Transverse colon (tissue), 4 donors: ENCODE data around the gene BRS3.

Experiments
- POLR2A ChIP-seq: fragments of 450-650 bp; IDR thresholded peaks from one replicate; pipeline ENCODE4 v1.6.1; 2016; ENCODE audit warnings: antibody characterized with exemption, mild to moderate bottlenecking, moderate library complexity
- POLR2AphosphoS5 ChIP-seq, 3 donors: sonication (generic); formaldehyde crosslinking; IDR thresholded peaks; one replicate each; pipeline ENCODE4 v1.6.1; 2016; ENCODE audit warnings: antibody characterized with exemption in 3 of 3
- TF ChIP-seq, protein P1 (sequence below), 5 experiments: fragments of 200-600 bp in 3 of 5; fragments of 450-650 bp in 2 of 5; sonication (generic) in 3 of 5; IDR thresholded peaks; 1 replicate in 2 of 5; 2 replicates in 3 of 5; pipeline ENCODE4 v1.5.1; 2016 to 2017; ENCODE audit warnings: antibody characterized with exemption in 5 of 5, inconsistent platforms in 3 of 5, mild to moderate bottlenecking in 2 of 5, moderate library complexity in 1 of 5

DNA sequence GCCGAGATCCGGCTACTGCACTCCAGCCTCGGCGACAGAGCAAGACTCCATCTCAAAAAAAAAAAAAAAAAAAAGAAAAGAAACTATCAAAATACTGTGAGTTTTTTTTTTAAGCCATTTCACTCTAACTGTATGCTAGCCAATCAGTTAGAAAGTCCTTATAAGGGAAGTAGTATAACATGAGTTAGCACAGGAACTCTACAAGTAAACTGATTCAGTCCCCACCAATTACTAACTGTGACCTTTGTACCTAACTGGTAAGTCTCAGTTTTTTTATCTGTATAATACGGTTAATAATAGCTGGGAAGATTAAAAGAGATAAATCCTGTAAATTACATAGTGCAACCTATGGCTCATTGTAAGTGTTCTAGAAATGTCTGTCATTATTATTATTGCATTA, 35.1 kb upstream of the BRS3 start:
- TF ChIP-seq, protein P1, sequence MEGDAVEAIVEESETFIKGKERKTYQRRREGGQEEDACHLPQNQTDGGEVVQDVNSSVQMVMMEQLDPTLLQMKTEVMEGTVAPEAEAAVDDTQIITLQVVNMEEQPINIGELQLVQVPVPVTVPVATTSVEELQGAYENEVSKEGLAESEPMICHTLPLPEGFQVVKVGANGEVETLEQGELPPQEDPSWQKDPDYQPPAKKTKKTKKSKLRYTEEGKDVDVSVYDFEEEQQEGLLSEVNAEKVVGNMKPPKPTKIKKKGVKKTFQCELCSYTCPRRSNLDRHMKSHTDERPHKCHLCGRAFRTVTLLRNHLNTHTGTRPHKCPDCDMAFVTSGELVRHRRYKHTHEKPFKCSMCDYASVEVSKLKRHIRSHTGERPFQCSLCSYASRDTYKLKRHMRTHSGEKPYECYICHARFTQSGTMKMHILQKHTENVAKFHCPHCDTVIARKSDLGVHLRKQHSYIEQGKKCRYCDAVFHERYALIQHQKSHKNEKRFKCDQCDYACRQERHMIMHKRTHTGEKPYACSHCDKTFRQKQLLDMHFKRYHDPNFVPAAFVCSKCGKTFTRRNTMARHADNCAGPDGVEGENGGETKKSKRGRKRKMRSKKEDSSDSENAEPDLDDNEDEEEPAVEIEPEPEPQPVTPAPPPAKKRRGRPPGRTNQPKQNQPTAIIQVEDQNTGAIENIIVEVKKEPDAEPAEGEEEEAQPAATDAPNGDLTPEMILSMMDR (IDR thresholded peaks at IDR 0.05): no peak
- TF ChIP-seq POLR2AphosphoS5 (IDR thresholded peaks at IDR 0.05) (no peak), POLR2A (no peak)
